Esophagus squamous epithelium (tissue), 5 donors: ENCODE results near the gene MS4A3. TPM values are rescaled to one million over a fixed set of nuclear protein-coding genes. Genes with fewer than 3 reads are reported as not detected.
"Not testable (repeated sequence)": the region's sequence is repeated elsewhere in the genome, so short reads cannot be mapped to it uniquely, and the experiment has no call there.

Experiments used
- DNase-seq: peaks from one replicate; lab custom pipeline; 2025; lab: John Stamatoyannopoulos, UW
- H3K27ac ChIP-seq, 4 donors: fragments of 200-600 bp; sonication (generic); one replicate each; pipeline ENCODE4 v1.5.1; 2016 to 2019; ENCODE audit warnings: mild to moderate bottlenecking in 1 of 4
- H3K27me3 ChIP-seq, 4 donors: fragments of 200-600 bp; sonication (generic); 1 replicate in 3 of 4; 2 replicates in 1 of 4; pipeline versions ENCODE4 v1.5.1 to v1.6.0; 2017 to 2021; ENCODE audit warnings: antibody characterized with exemption in 1 of 4
- H3K36me3 ChIP-seq, 3 donors: fragments of 200-600 bp; sonication (generic); one replicate each; pipeline ENCODE4 v1.5.1; 2016 to 2019
- H3K4me1 ChIP-seq, 3 donors: fragments of 200-600 bp; sonication (generic); one replicate each; pipeline ENCODE4 v1.5.1; 2017 to 2019
- H3K4me3 ChIP-seq, 4 donors: fragments of 200-600 bp; sonication (generic); 1 replicate in 3 of 4; 2 replicates in 1 of 4; pipeline ENCODE4 v1.5.1; 2016 to 2019; ENCODE audit warnings: mild to moderate bottlenecking in 2 of 4, moderate library complexity in 1 of 4
- H3K9me3 ChIP-seq, 3 donors: fragments of 200-600 bp; sonication (generic); one replicate each; pipeline ENCODE4 v1.5.1; 2016 to 2019
- CTCF ChIP-seq, 6 experiments: fragments of 450-650 bp in 4 of 6; fragments of 200-600 bp in 2 of 6; sonication (generic) in 2 of 6; IDR thresholded peaks; one replicate each; pipeline ENCODE4 v1.5.1; 2016 to 2019; ENCODE audit warnings: antibody characterized with exemption in 6 of 6, mild to moderate bottlenecking in 4 of 6, moderate library complexity in 4 of 6
- POLR2A ChIP-seq, 4 donors: fragments of 450-650 bp; IDR thresholded peaks; one replicate each; pipeline ENCODE4 v1.6.1; 2017; ENCODE audit warnings: antibody characterized with exemption in 4 of 4, mild to moderate bottlenecking in 4 of 4, moderate library complexity in 3 of 4
- WGBS, 2 donors: methylation state at CpG; one replicate each; pipeline ENCODE4 v1.1.5; 2018; 5-methylcytosine and 5-hydroxymethylcytosine counted together
- intact Hi-C: fragments of 100-400 bp; cut with DNase I; formaldehyde crosslinking; loops from one replicate; pipeline ENCODE4 v1.15.0; 2022
- total RNA-seq, 4 donors: library from RNA; depleted of rRNA; stranded (reverse); fragments of >200 nt; gene quantifications; one replicate each; pipeline ENCODE4 v1.1.0, GENCODE V29; 2016
- donor health status: DM: yes; HTN: yes; CAD: no.

MS4A3 gene
- total RNA-seq: not detected

GRCh38 chr11:60056349-60056969 lies at the start of gene MS4A3:
MS4A3 (plus strand) TSS chr11:60056665; CDS start chr11:60061161, 4,496 bp downstream.
- Histone ChIP-seq H3K36me3 (no peaks in the 10 kb centered on the region), H3K27ac (no peak within 1 kb of the TSS), H3K4me3 (no peak within 1 kb of the TSS), H3K27me3 (no peaks in the 10 kb centered on the region), H3K9me3 (peaks cover 0 to 4% (median 0%) of the 10 kb centered on the region in 3 donors), H3K4me1 (no peaks in the 10 kb centered on the region)
- intact Hi-C loops: no loop called here
- TF ChIP-seq CTCF (IDR thresholded peaks at IDR 0.05) (no peak), POLR2A (IDR thresholded peaks at IDR 0.05) (no peak)
- DNase-seq: no peak
- WGBS, 2 donors: 65 to 69% methylated on average over 8 of the region's 8 CpGs

GRCh38 chr11:60016881-60017280 lies 39.6 kb upstream of the MS4A3 start, which contains the start of gene OOSP4B:
OOSP4B (plus strand) TSS chr11:60017181.
- TF ChIP-seq CTCF (IDR thresholded peaks at IDR 0.05) (no peak), POLR2A (IDR thresholded peaks at IDR 0.05) (no peak)
- Histone ChIP-seq H3K4me1 (no peaks in the 10 kb centered on the region), H3K9me3 (peaks cover 0 to 17% (median 0%) of the 10 kb centered on the region in 3 donors), H3K27me3 (no peaks in the 10 kb centered on the region), H3K4me3 (no peak within 1 kb of the TSS), H3K27ac (no peak within 1 kb of the TSS), H3K36me3 (no peaks in the 10 kb centered on the region)
- intact Hi-C loops: no loop called here
- no peak for DNase-seq
- 84 to 90% methylated on average over 1 of the region's 1 CpG for WGBS, 2 donors

- intact Hi-C loops: no loop called here
- Histone ChIP-seq H3K27me3 (no peaks in the 10 kb centered on the region), H3K27ac (no peak overlapping the region), H3K4me1 (no peaks in the 10 kb centered on the region), H3K36me3 (no peaks in the 10 kb centered on the region), H3K4me3 (no peak overlapping the region), H3K9me3 (peaks cover 0 to 17% (median 0%) of the 10 kb centered on the region in 3 donors)
- TF ChIP-seq CTCF (IDR thresholded peaks at IDR 0.05): no peak
- no peak for TF ChIP-seq POLR2A (IDR thresholded peaks at IDR 0.05)
- 51 to 72% methylated on average over 8 of the region's 8 CpGs for WGBS, 2 donors
- DNase-seq: no peak
Measured at GRCh38 chr11:60018058-60018457, 38.4 kb upstream of the MS4A3 start.

- intact Hi-C loops, DNase-seq: not testable (repeated sequence)
Measured at GRCh38 chr11:60020376-60020775, 36.1 kb upstream of the MS4A3 start.

GRCh38 chr11:60029015-60029632 lies 27.3 kb upstream of the MS4A3 start:
- WGBS, 2 donors: 54 to 55% methylated on average over 3 of the region's 3 CpGs
- H3K9me3 ChIP-seq: no peaks in the 10 kb centered on the region
- no peaks in the 10 kb centered on the region for H3K27me3 ChIP-seq
- no peak for DNase-seq
- H3K4me3 ChIP-seq: no peak overlapping the region
- TF ChIP-seq POLR2A (IDR thresholded peaks at IDR 0.05) (no peak), CTCF (IDR thresholded peaks at IDR 0.05) (no peak)
- intact Hi-C loops: no loop called here
- no peaks in the 10 kb centered on the region for H3K36me3 ChIP-seq
- no peaks in the 10 kb centered on the region for H3K4me1 ChIP-seq
- H3K27ac ChIP-seq: no peak overlapping the region

More at GRCh38 chr11:60020376-60020775, 36.1 kb upstream of the MS4A3 start:
- H3K9me3 ChIP-seq: peaks cover 0 to 17% (median 0%) of the 10 kb centered on the region in 3 donors
- not testable (repeated sequence) for H3K4me3 ChIP-seq, H3K27ac ChIP-seq, H3K36me3 ChIP-seq, H3K4me1 ChIP-seq, H3K27me3 ChIP-seq
- WGBS, 2 donors: 86 to 93% methylated on average over 6 to 10 of the region's 27 CpGs
